Effector CD4-positive, alpha-beta T cell (primary cell): ENCODE results near the gene GRIN1.

Experiments used
- DNase-seq: peaks from one replicate; pipeline ENCODE4 v3.0.0-alpha.2; 2020

The GRIN1 gene

GRCh38 chr9:137198051-137198901 lies 59.3 kb downstream of the GRIN1 start:
- no peak for DNase-seq

DNA sequence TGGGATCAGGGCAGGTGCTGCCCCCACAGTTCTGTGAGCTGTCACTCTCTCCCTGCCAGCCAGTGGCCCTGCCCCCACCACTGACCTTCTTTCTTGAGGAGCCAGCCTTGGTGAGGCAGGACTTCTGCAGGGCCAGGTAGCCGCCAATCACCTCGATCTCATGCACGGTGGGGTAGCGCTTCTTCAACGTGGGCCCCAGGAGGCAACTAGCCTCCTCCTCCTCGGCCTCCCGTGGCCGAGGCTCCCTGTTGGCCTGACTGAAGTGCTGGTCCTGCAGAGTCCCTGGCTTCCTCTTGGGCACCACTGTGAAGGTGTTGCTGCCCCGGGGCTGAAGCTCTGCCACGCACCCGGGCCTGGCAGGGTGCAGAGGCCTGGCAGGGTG lies 59.9 kb downstream of the GRIN1 start:
- DNase-seq: no peak

DNA sequence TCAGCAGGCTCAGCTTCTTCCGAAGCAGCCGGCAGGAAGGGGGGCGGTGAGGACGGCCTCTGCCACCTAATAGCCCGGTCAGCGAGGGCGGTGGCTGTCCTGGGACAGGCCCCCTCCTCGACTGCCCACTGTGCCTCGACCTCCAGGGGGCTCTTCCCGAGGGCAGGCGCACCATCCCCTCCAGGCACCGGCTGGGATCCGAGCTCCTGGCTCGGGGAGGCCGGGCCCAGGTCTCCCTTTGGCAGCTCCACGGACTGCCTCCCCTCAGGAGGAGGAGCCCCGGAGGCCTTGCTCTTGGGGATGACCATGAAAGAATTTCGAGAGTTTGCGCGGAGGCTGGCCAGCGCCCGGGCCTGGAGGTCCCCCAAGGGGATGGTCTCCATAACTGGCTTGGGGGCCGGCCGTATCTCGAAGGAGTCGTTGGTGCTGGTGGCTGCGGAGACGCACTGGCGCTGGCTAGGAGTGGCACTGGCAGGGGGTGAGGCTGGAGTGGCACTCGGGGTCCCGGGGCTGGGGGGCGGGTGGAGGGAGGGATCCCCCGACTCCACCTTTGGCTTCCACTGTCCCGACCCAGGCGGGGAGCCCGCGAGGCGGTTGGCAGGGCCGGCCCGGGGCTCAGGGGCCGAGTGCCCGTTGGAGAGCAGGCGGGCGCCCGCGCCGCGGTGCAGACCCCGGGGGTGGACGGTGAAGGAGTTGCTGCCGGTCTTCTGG lies 60.6 kb downstream of the GRIN1 start:
- no peak for DNase-seq

- DNase-seq: peak; percentile 97
These were observed 61.6 kb downstream of the GRIN1 start, which contains the start of gene TPRN for GRCh38 chr9:137200311-137201204. Gene TPRN, minus strand, starts transcription at chr9:137200741. Its CDS starts 30 bp downstream, at chr9:137200711.

DNA sequence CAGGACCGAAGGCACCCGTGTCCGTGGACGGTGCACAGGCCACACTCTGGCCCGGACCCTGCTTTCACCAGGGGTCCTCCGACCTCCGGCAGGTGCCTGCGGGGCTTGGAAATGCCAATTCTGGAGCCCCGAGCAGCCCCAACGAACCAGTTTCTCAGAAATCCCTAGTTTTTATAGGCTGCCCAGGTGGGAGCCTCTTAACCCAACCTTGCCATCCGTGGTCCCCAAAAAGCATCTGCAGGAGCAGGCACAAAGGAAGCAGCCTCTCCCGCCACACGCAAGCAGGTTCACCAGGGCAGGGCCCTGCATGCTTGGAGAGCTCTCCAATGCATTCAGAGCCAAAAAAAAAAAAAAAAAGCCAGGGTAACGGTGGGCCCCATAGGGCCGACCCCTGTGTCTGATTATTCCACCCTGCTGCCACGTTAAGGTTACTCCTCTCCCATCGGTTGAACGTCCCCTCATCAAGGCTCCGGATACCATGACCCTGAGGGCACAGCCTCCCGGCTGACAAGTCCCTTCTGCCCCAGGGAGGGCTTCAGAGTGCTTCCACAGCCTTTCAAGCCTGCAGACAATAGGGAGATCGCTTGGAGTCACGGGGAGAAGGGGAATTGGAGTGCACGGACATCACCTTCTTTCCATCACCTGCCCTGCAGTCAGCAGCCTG lies 62.4 kb downstream of the GRIN1 start:
- DNase-seq: no peak

- no peak for DNase-seq
These were observed 64.0 kb downstream of the GRIN1 start for GRCh38 chr9:137202966-137203365.

- DNase-seq: no peak
These were observed 65.8 kb downstream of the GRIN1 start for GRCh38 chr9:137204731-137205125.

- DNase-seq: peak; percentile 97
These were observed 66.4 kb downstream of the GRIN1 start, which contains the start of the genes NDOR1 and TMEM203 for GRCh38 chr9:137205126-137206069. Gene NDOR1, plus strand, starts transcription at chr9:137205700. Its CDS starts 78 bp downstream, at chr9:137205778. Gene TMEM203, minus strand, starts transcription at chr9:137205648. Its CDS starts 234 bp downstream, at chr9:137205414.

GRCh38 chr9:137206602-137207001 lies 67.6 kb downstream of the GRIN1 start:
- no peak for DNase-seq

DNA sequence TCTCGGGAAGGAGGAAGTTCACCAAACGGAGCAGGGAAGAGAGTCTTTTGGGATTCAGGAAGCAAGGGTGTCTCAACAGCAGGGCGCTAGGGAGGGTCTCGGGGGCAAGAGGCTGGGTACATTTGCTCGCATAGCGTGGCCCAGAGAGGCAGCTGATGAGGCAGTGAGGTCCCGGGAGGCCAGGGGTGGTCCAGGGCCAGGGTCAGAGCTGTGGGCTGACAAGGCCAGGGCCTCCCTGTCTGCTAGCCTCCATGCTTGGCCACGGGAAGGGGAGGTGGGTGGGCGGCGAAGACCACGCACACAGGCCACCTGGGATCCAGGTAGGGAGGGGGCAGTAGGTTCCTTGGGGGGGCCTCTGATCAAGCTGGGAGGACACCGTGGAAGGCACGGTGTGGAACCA lies 72.6 kb downstream of the GRIN1 start:
- DNase-seq: no peak

- no peak for DNase-seq
These were observed 73.6 kb downstream of the GRIN1 start for GRCh38 chr9:137212520-137212919.

- no peak for DNase-seq
These were observed 74.5 kb downstream of the GRIN1 start for GRCh38 chr9:137213160-137214060.

GRCh38 chr9:137214620-137215019 lies 75.7 kb downstream of the GRIN1 start:
- no peak for DNase-seq

- no peak for DNase-seq
These were observed 76.4 kb downstream of the GRIN1 start for GRCh38 chr9:137215196-137215986.

- no peak for DNase-seq
These were observed 77.4 kb downstream of the GRIN1 start for GRCh38 chr9:137216188-137216965.

DNA sequence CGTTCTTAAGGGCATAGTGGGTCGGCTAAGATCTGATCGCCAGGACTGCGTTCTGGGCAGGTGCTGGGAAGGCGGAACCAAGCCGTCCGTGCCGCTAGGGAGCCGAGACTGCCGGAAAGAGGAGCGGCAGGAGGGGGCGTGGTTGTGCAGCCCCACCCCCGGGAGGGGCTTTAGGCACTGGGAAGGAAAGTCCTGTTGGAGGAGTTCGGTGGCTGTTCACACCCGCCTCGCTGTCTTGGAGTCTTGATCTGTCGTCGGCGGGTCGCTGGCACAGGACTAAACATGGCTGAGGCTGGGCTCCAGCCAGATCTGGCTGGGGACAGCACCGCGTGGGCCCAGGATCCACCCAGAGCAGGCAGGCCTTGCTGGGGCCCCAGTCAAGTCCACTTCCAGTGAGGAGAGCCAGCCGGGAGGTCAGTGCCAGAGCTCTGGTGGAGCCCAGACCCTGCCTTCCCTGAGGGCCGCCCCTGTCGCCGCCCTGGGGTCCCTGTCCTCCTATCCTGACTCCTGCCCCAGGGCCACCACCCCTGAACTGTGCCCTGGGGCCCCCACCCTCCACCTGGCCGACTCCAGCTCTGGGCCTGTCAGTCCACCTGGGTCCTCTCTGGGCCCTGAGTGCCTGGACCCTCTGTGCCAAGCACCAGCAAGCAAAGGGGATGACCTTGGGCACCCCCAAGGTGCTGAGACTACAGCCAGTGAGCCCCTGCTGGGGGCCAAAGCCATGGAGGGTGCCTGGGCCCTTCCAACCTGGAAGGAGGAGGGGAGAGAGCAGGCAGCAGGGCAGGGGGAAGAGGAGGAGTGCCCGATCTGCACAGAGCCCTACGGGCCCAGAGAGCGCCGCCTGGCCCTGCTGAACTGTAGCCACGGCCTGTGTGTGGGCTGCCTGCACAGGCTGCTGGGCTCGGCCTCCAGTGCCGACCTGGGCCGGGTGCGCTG lies 78.6 kb downstream of the GRIN1 start:
- DNase-seq: no peak

DNA sequence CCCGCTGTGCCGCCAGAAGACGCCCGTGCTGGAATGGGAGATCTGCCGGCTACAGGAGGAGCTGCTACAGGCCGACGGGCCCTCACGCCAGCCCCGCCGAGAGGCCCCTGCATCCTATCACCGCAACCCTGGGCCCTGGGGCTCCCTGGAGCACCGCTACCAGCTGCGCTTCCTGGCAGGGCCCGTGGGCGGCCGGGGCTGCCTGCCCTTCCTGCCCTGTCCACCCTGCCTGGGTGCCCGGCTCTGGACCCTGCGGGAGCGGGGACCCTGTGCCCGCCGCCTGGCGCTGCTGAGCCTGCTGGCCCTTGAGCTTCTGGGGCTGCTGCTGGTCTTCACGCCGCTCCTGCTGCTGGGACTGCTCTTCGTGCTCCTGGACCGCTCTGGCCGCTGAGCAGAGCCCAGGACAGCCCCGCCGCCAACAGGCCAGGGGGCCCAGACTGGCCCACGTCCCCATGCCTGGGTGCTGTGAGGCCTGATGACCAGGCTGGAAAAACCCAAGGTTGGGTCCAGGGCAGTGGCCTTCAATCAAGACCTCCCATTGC lies 79.3 kb downstream of the GRIN1 start:
- no peak for DNase-seq
